H1 (cell line): ENCODE measurements around the gene TAS2R30. TPM values are rescaled to one million over a fixed set of nuclear protein-coding genes. Genes with fewer than 3 reads are reported as not detected.
A peak's percentile ranks its signal among the peaks of the same experiment; 100 is the strongest.

Source experiments
- CTCF ChIA-PET: fragments of 300-600 bp; sonication (Branson Sonifier 250); formaldehyde crosslinking; loops from one replicate; lab custom pipeline; 2021; ENCODE audit not compliant: partially characterized antibody; lab: Charles Lee
- POLR2A ChIA-PET: fragments of 300-600 bp; sonication (Branson Sonifier 250); formaldehyde crosslinking; loops from one replicate; lab custom pipeline; 2021; ENCODE audit warnings: inconsistent platforms; ENCODE audit not compliant: partially characterized antibody; lab: Charles Lee
- DNase-seq, 2 experiments: peaks; one replicate each; pipeline versions ENCODE4 v3.0.0 to v3.0.0-alpha.2; 2010 to 2022; ENCODE audit warnings: low spot score in 2 of 2, low read depth in 1 of 2, mixed read lengths in 1 of 2
- FAIRE-seq: peaks from 2 replicates; lab custom pipeline; 2011; peaks lifted over from hg19 to GRCh38; lab: Jason Lieb, UNC
- H2AFZ ChIP-seq: 2 replicates; pipeline ENCODE4 v1.8.1; 2012; ENCODE audit warnings: low read length, inconsistent platforms
- H2AK5ac ChIP-seq: 2 replicates; pipeline ENCODE4 v1.6.1; 2013; ENCODE audit warnings: low read depth, low read length
- H2BK120ac ChIP-seq: replicated peaks from 2 replicates; pipeline ENCODE3; 2013; ENCODE audit warnings: low read depth, low read length, inconsistent platforms
- H2BK12ac ChIP-seq: 2 replicates; pipeline ENCODE4 v1.6.1; 2013; ENCODE audit warnings: low read depth, low read length
- H2BK15ac ChIP-seq: 2 replicates; pipeline ENCODE4 v1.6.1; 2013; ENCODE audit warnings: low read length
- H2BK20ac ChIP-seq: 2 replicates; pipeline ENCODE4 v1.6.1; 2013; ENCODE audit warnings: low read length
- H2BK5ac ChIP-seq: 2 replicates; pipeline ENCODE4 v1.6.1; 2013; ENCODE audit warnings: low read depth, low read length
- H3K14ac ChIP-seq: 2 replicates; pipeline ENCODE4 v1.6.1; 2013; ENCODE audit warnings: inconsistent platforms; ENCODE audit not compliant: insufficient read length
- H3K18ac ChIP-seq: 2 replicates; pipeline ENCODE4 v1.6.1; 2013; ENCODE audit warnings: low read length; ENCODE audit errors: extremely low read depth
- H3K23ac ChIP-seq: 2 replicates; pipeline ENCODE4 v1.6.1; 2013; ENCODE audit warnings: inconsistent platforms; ENCODE audit not compliant: insufficient read length
- H3K23me2 ChIP-seq: 2 replicates; pipeline ENCODE4 v1.6.1; 2013; ENCODE audit warnings: low read depth, low read length
- H3K27ac ChIP-seq: 2 replicates; pipeline ENCODE4 v1.6.1; 2011; ENCODE audit warnings: low read depth, low read length, inconsistent platforms
- H3K27me3 ChIP-seq, 4 experiments: replicated peaks in 1 of 4; 1 replicate in 1 of 4; 2 replicates in 3 of 4; pipeline versions ENCODE4 v1.6.1 to v1.8.1; 2011 to 2013; ENCODE audit warnings: low read length in 3 of 4, mild to moderate bottlenecking in 3 of 4, inconsistent platforms in 2 of 4, mixed read lengths in 2 of 4, moderate library complexity in 1 of 4; ENCODE audit not compliant: control insufficient read depth in 3 of 4, insufficient read depth in 3 of 4; ENCODE audit errors: extremely low read depth in 1 of 4
- H3K36me3 ChIP-seq, 4 experiments: 2 replicates each; pipeline versions ENCODE4 v1.6.1 to v1.8.1; 2011 to 2013; ENCODE audit warnings: mild to moderate bottlenecking in 4 of 4, low read length in 3 of 4, moderate library complexity in 2 of 4, control low read depth in 1 of 4, inconsistent platforms in 1 of 4; ENCODE audit not compliant: insufficient read depth in 4 of 4, control insufficient read depth in 2 of 4
- H3K4ac ChIP-seq: replicated peaks from 2 replicates; pipeline ENCODE3; 2013; ENCODE audit warnings: low read length, low read depth, mixed read lengths, inconsistent platforms; ENCODE audit not compliant: insufficient read length
- H3K4me1 ChIP-seq, 4 experiments: replicated peaks in 1 of 4; 1 replicate in 1 of 4; 2 replicates in 3 of 4; pipeline versions ENCODE4 v1.6.1 to v1.8.1; 2011 to 2013; ENCODE audit warnings: low read length in 3 of 4, inconsistent platforms in 2 of 4, mixed read lengths in 1 of 4; ENCODE audit not compliant: insufficient read depth in 4 of 4, control insufficient read depth in 3 of 4
- H3K4me2 ChIP-seq, 2 experiments: 2 replicates each; pipeline versions ENCODE4 v1.6.1 to v1.8.1; 2011 to 2013; ENCODE audit warnings: low read depth in 2 of 2, low read length in 2 of 2, control low read depth in 1 of 2, inconsistent platforms in 1 of 2, mild to moderate bottlenecking in 1 of 2; ENCODE audit not compliant: insufficient read depth in 1 of 2
- H3K4me3 ChIP-seq, 4 experiments: fragments of 200-600, 300-600 bp in 1 of 4; sonication (generic), shearing (Covaris generic), sonication (Bioruptor Twin) in 1 of 4; 2 replicates each; pipeline versions ENCODE4 v1.5.1 to v1.8.1; 2011 to 2016; ENCODE audit warnings: low read length in 4 of 4, low read depth in 3 of 4, control low read depth in 2 of 4, inconsistent platforms in 2 of 4, mild to moderate bottlenecking in 2 of 4, mixed read lengths in 1 of 4, moderate library complexity in 1 of 4; ENCODE audit not compliant: insufficient read depth in 2 of 4; ENCODE audit errors: extremely low read depth in 1 of 4
- H3K56ac ChIP-seq: replicated peaks from 2 replicates; pipeline ENCODE3; 2013; ENCODE audit warnings: low read depth, mild to moderate bottlenecking, mixed read lengths, low read length, inconsistent platforms; ENCODE audit not compliant: insufficient read length
- H3K79me1 ChIP-seq: 2 replicates; pipeline ENCODE4 v1.6.1; 2013; ENCODE audit warnings: low read depth, low read length, control low read depth
- H3K79me2 ChIP-seq, 2 experiments: 2 replicates each; pipeline versions ENCODE4 v1.6.1 to v1.8.1; 2012 to 2013; ENCODE audit warnings: low read length in 2 of 2, mild to moderate bottlenecking in 2 of 2, inconsistent platforms in 1 of 2; ENCODE audit not compliant: insufficient read depth in 2 of 2, control insufficient read depth in 1 of 2
- H3K9ac ChIP-seq, 4 experiments: replicated peaks in 1 of 4; 1 replicate in 1 of 4; 2 replicates in 3 of 4; pipeline versions ENCODE4 v1.6.1 to v1.8.1; 2011 to 2013; ENCODE audit warnings: low read depth in 3 of 4, low read length in 3 of 4, control low read depth in 2 of 4, mild to moderate bottlenecking in 2 of 4, moderate library complexity in 2 of 4, inconsistent platforms in 1 of 4; ENCODE audit errors: extremely low read depth in 1 of 4
- H3K9me3 ChIP-seq, 2 experiments: 2 replicates each; pipeline versions ENCODE4 v1.6.1 to v1.8.1; 2012 to 2013; ENCODE audit warnings: mild to moderate bottlenecking in 2 of 2, moderate library complexity in 2 of 2, control low read depth in 1 of 2, inconsistent platforms in 1 of 2, low read depth in 1 of 2, low read length in 1 of 2, mixed read lengths in 1 of 2; ENCODE audit not compliant: insufficient read depth in 2 of 2
- H4K20me1 ChIP-seq, 2 experiments: replicated peaks in 1 of 2; 2 replicates each; pipeline versions ENCODE3 to v1.8.1; 2011 to 2013; ENCODE audit warnings: inconsistent platforms in 2 of 2, low read length in 2 of 2, mild to moderate bottlenecking in 1 of 2; ENCODE audit not compliant: insufficient read depth in 2 of 2, control insufficient read depth in 1 of 2
- H4K5ac ChIP-seq: 2 replicates; pipeline ENCODE4 v1.6.1; 2013; ENCODE audit warnings: low read length, low read depth, mixed read lengths, inconsistent platforms; ENCODE audit not compliant: insufficient read length
- H4K8ac ChIP-seq: 2 replicates; pipeline ENCODE4 v1.8.0; 2013; ENCODE audit warnings: mild to moderate bottlenecking, moderate library complexity, low read length, inconsistent platforms; ENCODE audit not compliant: insufficient read depth; ENCODE audit errors: extremely low read depth
- H4K91ac ChIP-seq: replicated peaks from 2 replicates; pipeline ENCODE3; 2013; ENCODE audit warnings: low read length, mixed read lengths, inconsistent platforms; ENCODE audit not compliant: insufficient read length
- SIX5 ChIP-seq: IDR thresholded peaks from 2 replicates; pipeline ENCODE4 v1.6.1; 2011; ENCODE audit warnings: mild to moderate bottlenecking, low read depth, low read length
- SUZ12 ChIP-seq: fragments of 200-600 bp; sonication (generic); IDR thresholded peaks from 2 replicates; pipeline ENCODE4 v1.6.1; 2012; ENCODE audit warnings: mild to moderate bottlenecking, inconsistent platforms, low read length, moderate library complexity, mixed read lengths
- WGBS, 2 experiments: shearing (Covaris generic) in 1 of 2; methylation state at CpG; one replicate each; pipeline versions ENCODE4 v1.1.6 to v1.1.7; 2013 to 2015; ENCODE audit warnings: low lambda C conversion rate in 2 of 2, mixed read lengths in 2 of 2, inconsistent platforms in 1 of 2, low coverage in 1 of 2, missing lambda C conversion rate in 1 of 2; ENCODE audit not compliant: insufficient replicate concordance in 2 of 2, insufficient coverage in 1 of 2, insufficient read length in 1 of 2; ENCODE audit errors: extremely low coverage in 1 of 2, missing lambda C conversion rate in 1 of 2; 5-methylcytosine and 5-hydroxymethylcytosine counted together
- polyA plus RNA-seq, 7 experiments: library from polyadenylated mRNA; depleted of rRNA in 3 of 7; stranded (reverse) in 5 of 7; unstranded in 2 of 7; fragments of >200 nt in 5 of 7; fragments of 200-250 nt in 2 of 7; gene quantifications; 1 replicate in 5 of 7; 2 replicates in 1 of 7; 4 replicates in 1 of 7; pipeline versions ENCODE4 v1.2.1 to v1.2.3, GENCODE V29; 2011 to 2013; ENCODE audit warnings: missing spikeins in 2 of 7, mixed read lengths in 2 of 7
- total RNA-seq: library from RNA; stranded (reverse); fragmentation: NEBNext Ultra II Directional; extraction: Animal tissue kit (Norgen Biotek cat#: 25700); gene quantifications from 2 replicates; pipeline ENCODE4 v1.2.1, GENCODE V29; 2021

The TAS2R30 gene
- total and polyA plus RNA-seq, 2 of the 8 experiments (the other 6 are each of a cell fraction or from before 2014, with no cell fraction given): 0.33 to 1.0 TPM

DNA sequence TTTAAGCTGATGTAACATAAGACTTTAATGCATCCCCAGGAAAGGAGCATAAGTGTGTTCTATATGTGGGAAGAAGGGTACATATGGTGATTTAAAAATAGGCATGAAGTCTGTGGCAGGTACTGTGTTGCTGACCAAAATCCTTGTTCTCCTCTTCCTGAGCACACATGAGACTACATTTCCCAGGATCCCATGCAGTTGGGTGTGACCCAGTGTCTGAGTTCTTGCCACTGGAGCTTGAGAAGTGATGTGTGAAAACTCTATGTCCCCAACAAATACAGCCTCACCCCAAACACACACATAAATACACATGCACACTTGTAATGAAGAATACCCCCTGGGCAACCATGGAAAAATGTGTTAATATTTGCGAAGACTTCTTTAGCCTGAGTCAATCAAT is 28.1 kb upstream of the TAS2R30 start:
- no peak overlapping the region for H4K5ac ChIP-seq
- no peak overlapping the region for H2BK20ac ChIP-seq
- H4K20me1 ChIP-seq: peaks cover 0 to 9% of the 10 kb centered on the region in 2 experiments
- H4K8ac ChIP-seq: no peak overlapping the region
- no peaks in the 10 kb centered on the region for H3K23me2 ChIP-seq
- H3K27ac ChIP-seq: no peak overlapping the region
- peaks cover 18 to 99% of the 10 kb centered on the region in 2 experiments for H3K79me2 ChIP-seq
- no peaks in the 10 kb centered on the region for H3K9me3 ChIP-seq
- H3K14ac ChIP-seq: no peak overlapping the region
- H2BK5ac ChIP-seq: no peak overlapping the region
- no peak overlapping the region for H3K9ac ChIP-seq
- no peak overlapping the region for H3K18ac ChIP-seq
- H2AK5ac ChIP-seq: no peak overlapping the region
- no peak overlapping the region for H2BK15ac ChIP-seq
- H3K4me3 ChIP-seq: no peak overlapping the region
- no peaks in the 10 kb centered on the region for H3K27me3 ChIP-seq
- H3K79me1 ChIP-seq: peaks cover 7% of the 10 kb centered on the region
- ChIA-PET POLR2A (interaction anchor here (1.5 kb wide), 1 partner anchor 9 kb away, joined by 9 read pairs; the partner anchor contains the start of gene SMIM10L1), CTCF (no interaction called here)
- DNase-seq (no peak), FAIRE-seq (peak; percentile 13)
- H2AFZ ChIP-seq: no peak overlapping the region
- no peak overlapping the region for H3K4me2 ChIP-seq
- no peak overlapping the region for H3K23ac ChIP-seq
- H4K91ac ChIP-seq: no peak overlapping the region
- H3K4ac ChIP-seq: no peak overlapping the region
- H3K4me1 ChIP-seq: no peaks in the 10 kb centered on the region
- H3K36me3 ChIP-seq: peaks cover 0 to 15% (median 6%) of the 10 kb centered on the region in 4 experiments; a peak in 5 of 8 replicates
- peak; percentile 28; the same call in 1 of the 2 replicates for TF ChIP-seq SIX5
- no peak for TF ChIP-seq SUZ12
- WGBS, 2 experiments: 100% methylated on average over 1 of the region's 1 CpG; no CpG with 5 or more reads in 1 of the 2 experiments
- no peak overlapping the region for H2BK12ac ChIP-seq
- H2BK120ac ChIP-seq: no peak overlapping the region
- no peak overlapping the region for H3K56ac ChIP-seq
